Lower leg skin (tissue), 4 donors: Measurements from ENCODE around the gene GPR82. TPM values are rescaled to one million over a fixed set of nuclear protein-coding genes. Genes with fewer than 3 reads are reported as not detected.

Source experiments
- DNase-seq, 2 donors: peaks; one replicate each; pipeline ENCODE4 v3.0.0-alpha.2; 2019; ENCODE audit warnings: low spot score in 2 of 2
- H3K4me3 ChIP-seq: fragments of 200-600 bp; sonication (generic); 2 replicates; pipeline ENCODE4 v1.5.1; 2017; ENCODE audit warnings: mild to moderate bottlenecking, low read depth; ENCODE audit not compliant: poor library complexity, severe bottlenecking
- POLR2A ChIP-seq, 2 donors: fragments of 450-650 bp; IDR thresholded peaks; one replicate each; pipeline ENCODE4 v1.6.1; 2016 to 2017; ENCODE audit warnings: antibody characterized with exemption in 2 of 2, mild to moderate bottlenecking in 1 of 2, moderate library complexity in 1 of 2
- WGBS, 2 donors: methylation state at CpG; one replicate each; pipeline ENCODE4 v1.1.5; 2018; 5-methylcytosine and 5-hydroxymethylcytosine counted together
- intact Hi-C: fragments of 100-400 bp; cut with DNase I; formaldehyde crosslinking; loops from one replicate; pipeline ENCODE4 v1.15.0; 2023; ENCODE audit warnings: low total_unique reads
- total RNA-seq, 4 donors: library from RNA; depleted of rRNA; stranded (reverse); fragments of >200 nt; gene quantifications; one replicate each; pipeline ENCODE4 v1.1.0, GENCODE V29; 2016
- TF ChIP-seq, protein P1 (sequence below), 3 donors: fragments of 450-650 bp; IDR thresholded peaks; one replicate each; pipeline ENCODE4 v1.5.1; 2016; ENCODE audit warnings: antibody characterized with exemption in 3 of 3, mild to moderate bottlenecking in 3 of 3, moderate library complexity in 2 of 3

The GPR82 gene
- total RNA-seq, 4 donors from 2014 or later = 0.29 to 0.61 TPM; not detected in 2

DNA sequence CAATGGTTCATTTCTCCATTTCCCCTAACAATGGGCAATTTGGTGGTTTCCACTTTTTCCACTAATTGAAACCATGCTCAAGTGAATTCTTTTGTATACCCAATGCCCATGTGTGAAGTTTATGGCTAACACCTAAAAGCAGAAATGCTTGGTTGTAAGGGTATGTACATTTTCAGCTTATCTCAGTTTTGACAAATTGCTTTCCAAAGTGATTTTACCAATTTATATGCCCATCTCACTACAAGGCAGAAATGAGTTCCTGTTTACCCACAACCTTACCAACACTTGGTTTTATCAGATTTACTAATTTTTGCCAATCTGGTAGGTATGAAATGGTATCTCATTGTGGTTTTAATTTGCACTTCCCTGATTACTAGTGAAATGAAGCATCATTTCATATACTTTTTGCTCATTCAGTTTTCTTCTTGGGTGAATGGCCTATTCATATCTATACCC is 20.4 kb upstream of the GPR82 start:
- TF ChIP-seq POLR2A (IDR thresholded peaks at IDR 0.05) = no peak
- TF ChIP-seq, protein P1, sequence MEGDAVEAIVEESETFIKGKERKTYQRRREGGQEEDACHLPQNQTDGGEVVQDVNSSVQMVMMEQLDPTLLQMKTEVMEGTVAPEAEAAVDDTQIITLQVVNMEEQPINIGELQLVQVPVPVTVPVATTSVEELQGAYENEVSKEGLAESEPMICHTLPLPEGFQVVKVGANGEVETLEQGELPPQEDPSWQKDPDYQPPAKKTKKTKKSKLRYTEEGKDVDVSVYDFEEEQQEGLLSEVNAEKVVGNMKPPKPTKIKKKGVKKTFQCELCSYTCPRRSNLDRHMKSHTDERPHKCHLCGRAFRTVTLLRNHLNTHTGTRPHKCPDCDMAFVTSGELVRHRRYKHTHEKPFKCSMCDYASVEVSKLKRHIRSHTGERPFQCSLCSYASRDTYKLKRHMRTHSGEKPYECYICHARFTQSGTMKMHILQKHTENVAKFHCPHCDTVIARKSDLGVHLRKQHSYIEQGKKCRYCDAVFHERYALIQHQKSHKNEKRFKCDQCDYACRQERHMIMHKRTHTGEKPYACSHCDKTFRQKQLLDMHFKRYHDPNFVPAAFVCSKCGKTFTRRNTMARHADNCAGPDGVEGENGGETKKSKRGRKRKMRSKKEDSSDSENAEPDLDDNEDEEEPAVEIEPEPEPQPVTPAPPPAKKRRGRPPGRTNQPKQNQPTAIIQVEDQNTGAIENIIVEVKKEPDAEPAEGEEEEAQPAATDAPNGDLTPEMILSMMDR (IDR thresholded peaks at IDR 0.05) = no peak
- H3K4me3 ChIP-seq = no peak overlapping the region
- intact Hi-C loops = no loop called here
- DNase-seq = no peak

GRCh38 chrX:41705042-41705441 is 18.9 kb upstream of the GPR82 start:
- 78 to 100% methylated on average over 1 of the region's 1 CpG for WGBS, 2 donors
- TF ChIP-seq, protein P1 (IDR thresholded peaks at IDR 0.05) = no peak
- no peak for TF ChIP-seq POLR2A (IDR thresholded peaks at IDR 0.05)
- DNase-seq = no peak
- no peak overlapping the region for H3K4me3 ChIP-seq
- intact Hi-C loops = no loop called here

DNA sequence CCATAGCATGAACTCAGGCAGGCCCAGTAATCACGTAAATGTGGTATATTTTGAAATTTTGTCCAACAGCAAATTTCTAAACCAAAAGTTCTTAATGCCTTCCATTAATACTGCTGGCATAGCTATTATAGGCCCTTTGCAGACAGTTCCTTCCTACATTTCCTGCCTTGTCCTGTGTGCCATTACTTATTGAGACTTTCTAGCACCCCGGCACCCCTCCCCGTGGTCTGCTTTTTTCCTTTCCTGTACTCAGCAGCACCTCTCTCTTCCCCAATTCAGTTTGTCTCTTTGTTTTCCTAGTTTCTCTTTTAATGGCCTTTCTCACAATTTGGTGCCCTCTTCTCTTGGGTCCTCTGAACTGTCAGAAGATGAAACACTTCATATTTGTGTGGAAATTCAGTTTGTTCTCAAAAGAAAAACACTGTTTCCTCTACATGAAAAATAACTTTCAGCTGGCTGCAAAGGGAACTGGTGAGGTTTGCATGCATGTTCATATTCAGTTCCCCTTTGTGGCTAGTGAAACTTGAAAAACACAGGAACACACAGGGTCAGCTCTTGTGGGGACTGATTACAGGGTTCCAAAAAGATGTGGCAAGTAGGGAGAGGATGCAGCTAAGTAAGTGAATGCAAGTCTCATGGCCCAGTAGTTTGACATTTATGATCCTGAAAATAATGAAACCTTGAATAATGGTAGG is 18.2 kb upstream of the GPR82 start:
- DNase-seq = no peak
- no peak overlapping the region for H3K4me3 ChIP-seq
- no peak for TF ChIP-seq POLR2A (IDR thresholded peaks at IDR 0.05)
- TF ChIP-seq, protein P1 (IDR thresholded peaks at IDR 0.05) = no peak
- 76 to 80% methylated on average over 3 of the region's 3 CpGs for WGBS, 2 donors
- intact Hi-C loops = no loop called here

- 63 to 92% methylated on average over 1 of the region's 1 CpG for WGBS, 2 donors
- TF ChIP-seq POLR2A (IDR thresholded peaks at IDR 0.05) = no peak
- TF ChIP-seq, protein P1 (IDR thresholded peaks at IDR 0.05) = no peak
- H3K4me3 ChIP-seq = no peak overlapping the region
- intact Hi-C loops = no loop called here
- no peak for DNase-seq
Measured at GRCh38 chrX:41707218-41707617, 16.8 kb upstream of the GPR82 start.

DNA sequence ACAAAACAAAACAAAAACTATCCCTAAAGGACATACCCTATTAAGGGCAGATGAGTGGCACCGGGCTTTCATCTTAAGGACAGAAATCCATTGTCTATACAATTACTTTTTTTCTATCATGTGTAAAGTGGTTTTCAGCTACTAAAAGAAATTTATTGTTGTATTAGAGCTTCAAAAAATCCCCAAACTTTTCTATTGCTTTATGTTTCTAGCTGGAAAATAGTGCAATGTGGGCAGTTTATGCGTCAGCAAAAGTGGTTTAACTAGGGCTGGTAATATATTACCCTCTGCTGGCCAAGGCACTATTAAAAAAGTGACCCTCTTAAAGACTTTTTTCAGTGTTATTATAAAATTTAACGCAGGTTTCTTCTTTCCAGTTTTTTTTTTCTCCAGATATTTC is 15.5 kb upstream of the GPR82 start:
- no peak for DNase-seq
- TF ChIP-seq, protein P1 (IDR thresholded peaks at IDR 0.05) = no peak
- TF ChIP-seq POLR2A (IDR thresholded peaks at IDR 0.05) = no peak
- intact Hi-C loops = no loop called here
- WGBS, 2 donors = 48 to 83% methylated on average over 3 of the region's 3 CpGs
- H3K4me3 ChIP-seq = no peak overlapping the region
